HepG2 (cell line): Measurements from ENCODE around the gene WEE1. TPM values are rescaled to one million over a fixed set of nuclear protein-coding genes. Genes with fewer than 3 reads are reported as not detected.

Experiments used
- ATAC-seq: fragments of 200-7000 bp; cut with Tn5 transposase; 3 replicates; pipeline ENCODE4 v1.9.1; 2020; ENCODE audit warnings: mild to moderate bottlenecking, moderate library complexity
- BruUV-seq: library from RNA; stranded (reverse); fragments of 400-500 nt; replicated peaks from 2 replicates; lab custom pipeline; 2021; lab: Mats Ljungman, UMichigan
- CTCF ChIA-PET: fragments of 300-600 bp; formaldehyde crosslinking; extraction: SDS; loops from one replicate; lab custom pipeline; 2021; ENCODE audit warnings: low total read pairs, inconsistent platforms, low intra/inter-chr PET ratio; lab: Yijun Ruan, JAX
- POLR2A ChIA-PET: fragments of 350-600 bp; sonication (Branson Sonifier 250); formaldehyde crosslinking; loops from one replicate; lab custom pipeline; 2020; ENCODE audit warnings: antibody characterized with exemption, inconsistent platforms; lab: Yijun Ruan, JAX
- DNase-seq: peaks from one replicate; pipeline ENCODE4 v3.0.0-alpha.2; 2015; ENCODE audit warnings: low spot score
- FAIRE-seq: peaks from 3 replicates; lab custom pipeline; 2011; peaks lifted over from hg19 to GRCh38; lab: Jason Lieb, UNC
- H2AFZ ChIP-seq: one replicate; pipeline ENCODE4 v1.6.1; 2011; ENCODE audit warnings: low read length, inconsistent platforms
- H3K27ac ChIP-seq: fragments of 300-600 bp; 3 replicates; pipeline ENCODE4 v1.8.0; 2011; ENCODE audit warnings: mixed run types, mild to moderate bottlenecking, mixed read lengths, low read length, inconsistent platforms; ENCODE audit not compliant: insufficient read depth; ENCODE audit errors: extremely low read length
- H3K27me3 ChIP-seq, 2 experiments: fragments of 200-600 bp in 1 of 2; 2 replicates in 1 of 2; 3 replicates in 1 of 2; pipeline versions ENCODE4 v1.6.0 to v1.8.0; 2011; ENCODE audit warnings: low read length in 2 of 2, mild to moderate bottlenecking in 2 of 2, moderate library complexity in 2 of 2, inconsistent platforms in 1 of 2; ENCODE audit not compliant: insufficient read depth in 2 of 2, control insufficient read depth in 1 of 2
- H3K36me3 ChIP-seq, 2 experiments: fragments of 200-600 bp in 1 of 2; replicated peaks in 1 of 2; 2 replicates in 1 of 2; 3 replicates in 1 of 2; pipeline versions ENCODE4 v1.5.1 to v1.8.0; 2011; ENCODE audit warnings: low read length in 2 of 2, inconsistent platforms in 1 of 2; ENCODE audit not compliant: insufficient read depth in 2 of 2, control insufficient read depth in 1 of 2
- H3K4me1 ChIP-seq: 2 replicates; pipeline ENCODE4 v1.5.1; 2012; ENCODE audit warnings: low read length, inconsistent platforms; ENCODE audit not compliant: insufficient read depth
- H3K4me2 ChIP-seq: 2 replicates; pipeline ENCODE4 v1.6.0; 2011; ENCODE audit warnings: low read depth, low read length, inconsistent platforms
- H3K4me3 ChIP-seq, 3 experiments: fragments of 200-600 bp in 1 of 3; sonication (generic), shearing (Covaris generic) in 1 of 3; replicated peaks in 1 of 3; 2 replicates each; pipeline ENCODE4 v1.5.1; 2011 to 2016; ENCODE audit warnings: low read length in 3 of 3, inconsistent platforms in 2 of 3, low read depth in 2 of 3, mild to moderate bottlenecking in 2 of 3, control low read depth in 1 of 3, mixed read lengths in 1 of 3; ENCODE audit not compliant: insufficient read depth in 1 of 3
- H3K79me2 ChIP-seq: one replicate; pipeline ENCODE4 v1.6.1; 2011; ENCODE audit warnings: low read length, inconsistent platforms; ENCODE audit not compliant: insufficient read depth
- H3K9ac ChIP-seq: 2 replicates; pipeline ENCODE4 v1.6.0; 2011; ENCODE audit warnings: mild to moderate bottlenecking, low read depth, low read length, inconsistent platforms; ENCODE audit not compliant: insufficient read depth
- H3K9me3 ChIP-seq: 2 replicates; pipeline ENCODE4 v1.5.1; 2012; ENCODE audit warnings: mild to moderate bottlenecking, low read length
- H4K20me1 ChIP-seq: 2 replicates; pipeline ENCODE4 v1.6.0; 2011; ENCODE audit warnings: inconsistent platforms, mild to moderate bottlenecking, low read length, moderate library complexity; ENCODE audit not compliant: insufficient read depth
- BRD4 ChIP-seq: sonication (generic); formaldehyde crosslinking; IDR thresholded peaks from 2 replicates; pipeline ENCODE4 v1.4.0; 2020; ENCODE audit warnings: missing genetic modification reagents
- DDIT3 ChIP-seq: sonication (generic); formaldehyde crosslinking; IDR thresholded peaks from 2 replicates; pipeline ENCODE4 v1.4.0; 2020; ENCODE audit warnings: mild to moderate bottlenecking, missing genetic modification reagents
- ETV5 ChIP-seq: IDR thresholded peaks from 2 replicates; pipeline ENCODE4 v1.6.1; 2018; ENCODE audit warnings: missing biosample characterization, missing genetic modification reagents, inconsistent platforms, borderline replicate concordance
- LCORL ChIP-seq, 2 experiments: fragments of 450-650 bp in 1 of 2; sonication (generic) in 1 of 2; formaldehyde crosslinking in 1 of 2; IDR thresholded peaks; 2 replicates each; pipeline versions ENCODE4 v1.5.0 to v1.6.1; 2017 to 2020; ENCODE audit warnings: antibody characterized with exemption in 1 of 2, missing genetic modification reagents in 1 of 2
- SAP130 ChIP-seq: IDR thresholded peaks from 2 replicates; pipeline ENCODE4 v1.6.1; 2016; ENCODE audit warnings: low read depth
- YEATS2 ChIP-seq: sonication (generic); formaldehyde crosslinking; IDR thresholded peaks from 2 replicates; pipeline ENCODE4 v1.4.0; 2020; ENCODE audit warnings: missing genetic modification reagents, borderline replicate concordance
- ZKSCAN5 ChIP-seq: sonication (generic); formaldehyde crosslinking; IDR thresholded peaks from 2 replicates; pipeline ENCODE4 v1.5.1; 2020; ENCODE audit warnings: mild to moderate bottlenecking, missing genetic modification reagents
- ZNF124 ChIP-seq: sonication (generic); formaldehyde crosslinking; IDR thresholded peaks from 2 replicates; pipeline ENCODE4 v1.4.0; 2020; ENCODE audit warnings: missing genetic modification reagents
- ZNF510 ChIP-seq: sonication (generic); formaldehyde crosslinking; IDR thresholded peaks from 2 replicates; pipeline ENCODE4 v1.4.0; 2020; ENCODE audit warnings: low read depth, mild to moderate bottlenecking, missing genetic modification reagents
- ZNF713 ChIP-seq: sonication (generic); formaldehyde crosslinking; IDR thresholded peaks from 2 replicates; pipeline ENCODE4 v1.4.0; 2020; ENCODE audit warnings: mild to moderate bottlenecking, missing genetic modification reagents
- ZNF747 ChIP-seq: sonication (generic); formaldehyde crosslinking; IDR thresholded peaks from 2 replicates; pipeline ENCODE4 v1.8.1; 2023; ENCODE audit warnings: missing genetic modification reagents, mild to moderate bottlenecking, borderline replicate concordance
- WGBS: methylation state at CpG from one replicate; pipeline ENCODE4 v1.1.6; 2017; ENCODE audit warnings: low lambda C conversion rate; 5-methylcytosine and 5-hydroxymethylcytosine counted together
- in situ Hi-C: cut with HindIII; loops from 2 replicates; pipeline ENCODE4 v1.10.0; 2017; ENCODE audit warnings: low pct_unique_long_range_greater_than_20kb; ENCODE audit not compliant: extremely low pct_ligation_motif_present
- intact Hi-C: fragments of 100-400 bp; cut with micrococcal nuclease; formaldehyde crosslinking; loops from one replicate; pipeline ENCODE4 v1.10.0; 2022; ENCODE audit not compliant: unreplicated experiment
- polyA plus RNA-seq, 8 experiments: library from polyadenylated mRNA; depleted of rRNA in 3 of 8; stranded (reverse) in 7 of 8; unstranded in 1 of 8; fragments of >200 nt; fragmentation: Illumina TruSeq in 4 of 8; extraction: Trizol in 4 of 8; gene quantifications; 2 replicates each; pipeline versions ENCODE4 v1.2.1 to v1.2.3, GENCODE V29; 2011 to 2016; ENCODE audit warnings: low read depth in 4 of 8, missing spikeins in 1 of 8, mixed read lengths in 1 of 8; ENCODE audit not compliant: insufficient read depth in 1 of 8
- total RNA-seq, 5 experiments: library from RNA; depleted of rRNA; stranded (reverse); fragments of >200 nt; fragmentation: Illumina TruSeq; extraction: Trizol; gene quantifications; 2 replicates each; pipeline ENCODE4 v1.2.3, GENCODE V29; 2016; ENCODE audit warnings: low read depth in 1 of 5
- TF ChIP-seq, protein P1 (sequence below): sonication (generic); formaldehyde crosslinking; IDR thresholded peaks from 2 replicates; pipeline ENCODE4 v1.4.0; 2020; ENCODE audit warnings: low read depth, mild to moderate bottlenecking, missing genetic modification reagents

WEE1 gene
- total and polyA plus RNA-seq, 2 of the 13 experiments (the other 11 are each of a cell fraction or from before 2014, with no cell fraction given) = 31.4 to 63.7 TPM

- H4K20me1 ChIP-seq = no peaks in the 10 kb centered on the region
- ChIA-PET CTCF (no interaction called here), POLR2A (no interaction called here)
- H3K27ac ChIP-seq = no peak overlapping the region
- H2AFZ ChIP-seq = no peak overlapping the region
- no peak overlapping the region for H3K4me2 ChIP-seq
- intact Hi-C loops (no loop called here), in situ Hi-C loops (no loop called here)
- FAIRE-seq (no peak), DNase-seq (no peak), ATAC-seq (no peak)
- peaks cover 0 to 16% of the 10 kb centered on the region in 2 experiments; a peak in 2 of 5 replicates for H3K27me3 ChIP-seq
- no peaks in the 10 kb centered on the region for H3K9me3 ChIP-seq
- no peaks in the 10 kb centered on the region for H3K79me2 ChIP-seq
- no peak overlapping the region for H3K9ac ChIP-seq
- H3K4me1 ChIP-seq = no peaks in the 10 kb centered on the region
- H3K36me3 ChIP-seq = no peaks in the 10 kb centered on the region
- 9% methylated on average over 3 of the region's 3 CpGs for WGBS
- BruUV-seq = no TSS peak
- no peak for TF ChIP-seq DDIT3 (CRISPR knock-in tag)
- no peak for TF ChIP-seq ZNF713 (CRISPR knock-in tag)
- TF ChIP-seq SAP130 = no peak
- TF ChIP-seq, protein P1, sequence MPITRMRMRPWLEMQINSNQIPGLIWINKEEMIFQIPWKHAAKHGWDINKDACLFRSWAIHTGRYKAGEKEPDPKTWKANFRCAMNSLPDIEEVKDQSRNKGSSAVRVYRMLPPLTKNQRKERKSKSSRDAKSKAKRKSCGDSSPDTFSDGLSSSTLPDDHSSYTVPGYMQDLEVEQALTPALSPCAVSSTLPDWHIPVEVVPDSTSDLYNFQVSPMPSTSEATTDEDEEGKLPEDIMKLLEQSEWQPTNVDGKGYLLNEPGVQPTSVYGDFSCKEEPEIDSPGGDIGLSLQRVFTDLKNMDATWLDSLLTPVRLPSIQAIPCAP (CRISPR knock-in tag) = no peak
- TF ChIP-seq ZKSCAN5 (CRISPR knock-in tag) = no peak
- no peak for TF ChIP-seq ZNF510 (CRISPR knock-in tag)
- TF ChIP-seq ZNF124 (CRISPR knock-in tag) = no peak
- TF ChIP-seq YEATS2 (CRISPR knock-in tag) = no peak
- TF ChIP-seq ZNF747 = no peak
- TF ChIP-seq ETV5 (CRISPR knock-in tag) = no peak
- TF ChIP-seq LCORL (IDR thresholded peaks at IDR 0.05) = no peak
- no peak for TF ChIP-seq LCORL (CRISPR knock-in tag; IDR thresholded peaks at IDR 0.05)
- no peak for TF ChIP-seq BRD4
- no peak overlapping the region for H3K4me3 ChIP-seq
These were observed 52.3 kb downstream of the WEE1 start for GRCh38 chr11:9625728-9626127.
